ENCODE data around the gene CARS2. TPM values are rescaled to one million over a fixed set of nuclear protein-coding genes. Genes with fewer than 3 reads are reported as not detected.

Gene CARS2
- total RNA-seq, 1 experiment from 2014 or later, result 41.9 TPM

GRCh38 chr13:110685305-110686020 lies 20.5 kb downstream of the CARS2 start:
- H3K4me1 ChIP-seq (ENCODE audit: insufficient read depth, low read length), result no peaks in the 10 kb centered on the region
- DNase-seq, result no peak
- H3K27ac Mint-ChIP-seq, result no peak overlapping the region; a peak in 1 of 7 replicates
- no peak overlapping the region for H3K9ac ChIP-seq (ENCODE audit: extremely low read depth, insufficient read length, low read length)
- H2BK20ac ChIP-seq (ENCODE audit: low read depth, low read length, poor library complexity, severe bottlenecking), result no peak overlapping the region
- no peaks in the 10 kb centered on the region for H3K4me1 Mint-ChIP-seq
- no peak overlapping the region for H3K56ac ChIP-seq (ENCODE audit: insufficient read length, low read depth, low read length)
- no peaks in the 10 kb centered on the region for H3K23me2 ChIP-seq (ENCODE audit: insufficient read length, low read depth, low read length, poor library complexity, severe bottlenecking)
- H2BK5ac ChIP-seq (ENCODE audit: insufficient read length, low read length), result no peak overlapping the region
- no peaks in the 10 kb centered on the region for H3K79me2 ChIP-seq (ENCODE audit: insufficient read depth, low read length)
- no peaks in the 10 kb centered on the region for H3K79me1 ChIP-seq (ENCODE audit: insufficient read depth, low read depth, low read length, poor library complexity, severe bottlenecking)
- no peak overlapping the region for H2AK5ac ChIP-seq (ENCODE audit: insufficient read length, low read length)
- no CpG with 5 or more reads among the region's 11 CpGs for WGBS (ENCODE audit: extremely low coverage, insufficient read length, low lambda C conversion rate)
- H3K23ac ChIP-seq (ENCODE audit: insufficient read length, low read depth, low read length), result no peak overlapping the region
- H2BK120ac ChIP-seq (ENCODE audit: low read depth, low read length, poor library complexity, severe bottlenecking), result no peak overlapping the region
- H3K9me3 Mint-ChIP-seq, result no peaks in the 10 kb centered on the region
- H3K18ac ChIP-seq (ENCODE audit: insufficient read length, low read depth, low read length), result no peak overlapping the region
- no peaks in the 10 kb centered on the region for H3K27me3 Mint-ChIP-seq (ENCODE audit: low read depth)
- H3K36me3 Mint-ChIP-seq (ENCODE audit: insufficient read depth in 1 of 3, low read depth in 3 of 3), result peaks cover 11 to 68% (median 46%) of the 10 kb centered on the region in 3 experiments; a peak in 6 of 7 replicates
- H4K91ac ChIP-seq (ENCODE audit: insufficient read length, low read depth, low read length), result no peak overlapping the region
- H2BK12ac ChIP-seq (ENCODE audit: insufficient read length, low read depth, low read length), result no peak overlapping the region
- no peaks in the 10 kb centered on the region for H3K27me3 ChIP-seq (ENCODE audit: insufficient read depth, low read length)
- H2BK15ac ChIP-seq (ENCODE audit: low read depth, low read length), result no peak overlapping the region
- H3K14ac ChIP-seq (ENCODE audit: insufficient read depth, low read length), result no peak overlapping the region
- no peak overlapping the region for H3K27ac ChIP-seq (ENCODE audit: insufficient read length, low read depth, low read length)
- H3K9me3 ChIP-seq (ENCODE audit: control insufficient read depth, low read depth, low read length), result no peaks in the 10 kb centered on the region
- no peak overlapping the region for H3K4ac ChIP-seq (ENCODE audit: low read depth, low read length)
- H3T11ph ChIP-seq (ENCODE audit: low read length), result no peak overlapping the region
- no peak overlapping the region for H3K4me2 ChIP-seq (ENCODE audit: insufficient read depth, insufficient read length, low read length)
- no peak overlapping the region for H2AFZ ChIP-seq (ENCODE audit: low read length)
- TF ChIP-seq CTCF (conservative IDR thresholded peaks at IDR 0.05), result no peak
- H4K20me1 ChIP-seq (ENCODE audit: control insufficient read depth, insufficient read depth, insufficient read length), result no peaks in the 10 kb centered on the region
- no peak overlapping the region for H4K8ac ChIP-seq (replicated peaks; ENCODE audit: insufficient read length, low read depth, low read length)
- no peak overlapping the region for H4K5ac ChIP-seq (ENCODE audit: insufficient read length, low read depth, low read length)
- no peak overlapping the region for H3K4me3 Mint-ChIP-seq
